ENCODE results near the gene TIMP2.

The TIMP2 gene

DNA sequence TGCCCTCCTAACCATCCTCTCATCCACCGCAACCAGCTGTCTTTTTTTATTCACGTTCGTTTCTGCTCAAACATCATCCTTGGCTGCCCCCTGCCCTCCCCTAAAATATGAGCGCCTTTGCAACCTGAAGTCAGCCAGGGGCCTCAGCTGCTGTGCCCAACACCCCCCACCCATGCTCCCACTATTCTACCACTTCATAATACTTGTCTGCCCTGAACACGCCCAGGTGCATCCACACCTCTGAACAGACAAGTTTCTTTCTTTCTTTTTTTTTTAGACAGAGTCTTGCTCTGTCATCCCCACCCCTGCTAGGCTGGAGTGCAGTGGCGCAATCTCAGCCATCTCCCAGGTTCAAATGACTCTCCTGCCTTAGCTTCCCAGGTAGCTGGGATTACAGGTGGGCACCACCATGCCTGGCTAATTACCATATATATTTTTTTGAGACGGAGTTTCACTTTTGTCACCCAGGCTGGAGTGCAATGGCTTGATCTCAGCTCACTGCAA, 49.0 kb downstream of the TIMP2 start:
- TF ChIP-seq, protein P1, sequence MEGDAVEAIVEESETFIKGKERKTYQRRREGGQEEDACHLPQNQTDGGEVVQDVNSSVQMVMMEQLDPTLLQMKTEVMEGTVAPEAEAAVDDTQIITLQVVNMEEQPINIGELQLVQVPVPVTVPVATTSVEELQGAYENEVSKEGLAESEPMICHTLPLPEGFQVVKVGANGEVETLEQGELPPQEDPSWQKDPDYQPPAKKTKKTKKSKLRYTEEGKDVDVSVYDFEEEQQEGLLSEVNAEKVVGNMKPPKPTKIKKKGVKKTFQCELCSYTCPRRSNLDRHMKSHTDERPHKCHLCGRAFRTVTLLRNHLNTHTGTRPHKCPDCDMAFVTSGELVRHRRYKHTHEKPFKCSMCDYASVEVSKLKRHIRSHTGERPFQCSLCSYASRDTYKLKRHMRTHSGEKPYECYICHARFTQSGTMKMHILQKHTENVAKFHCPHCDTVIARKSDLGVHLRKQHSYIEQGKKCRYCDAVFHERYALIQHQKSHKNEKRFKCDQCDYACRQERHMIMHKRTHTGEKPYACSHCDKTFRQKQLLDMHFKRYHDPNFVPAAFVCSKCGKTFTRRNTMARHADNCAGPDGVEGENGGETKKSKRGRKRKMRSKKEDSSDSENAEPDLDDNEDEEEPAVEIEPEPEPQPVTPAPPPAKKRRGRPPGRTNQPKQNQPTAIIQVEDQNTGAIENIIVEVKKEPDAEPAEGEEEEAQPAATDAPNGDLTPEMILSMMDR (IDR thresholded peaks at IDR 0.05; ENCODE audit: insufficient read depth, low read length, missing control alignments) = no peak
- no peak for DNase-seq (ENCODE audit: low read depth, low spot score)
- ChIA-PET POLR2A (interaction anchor here (0.6 to 0.7 kb wide), 2 partner anchors 11 to 43 kb away, joined by 3 read pairs; no protein-coding TSS in a partner anchor), CTCF (interaction anchor here (0.7 to 4.9 kb wide), 5 partner anchors 8 to 170 kb away, joined by 3 to 53 read pairs (median 6); no protein-coding TSS in a partner anchor)
- no peak overlapping the region for H3K4me3 ChIP-seq (ENCODE audit: low read depth, low read length)

DNA sequence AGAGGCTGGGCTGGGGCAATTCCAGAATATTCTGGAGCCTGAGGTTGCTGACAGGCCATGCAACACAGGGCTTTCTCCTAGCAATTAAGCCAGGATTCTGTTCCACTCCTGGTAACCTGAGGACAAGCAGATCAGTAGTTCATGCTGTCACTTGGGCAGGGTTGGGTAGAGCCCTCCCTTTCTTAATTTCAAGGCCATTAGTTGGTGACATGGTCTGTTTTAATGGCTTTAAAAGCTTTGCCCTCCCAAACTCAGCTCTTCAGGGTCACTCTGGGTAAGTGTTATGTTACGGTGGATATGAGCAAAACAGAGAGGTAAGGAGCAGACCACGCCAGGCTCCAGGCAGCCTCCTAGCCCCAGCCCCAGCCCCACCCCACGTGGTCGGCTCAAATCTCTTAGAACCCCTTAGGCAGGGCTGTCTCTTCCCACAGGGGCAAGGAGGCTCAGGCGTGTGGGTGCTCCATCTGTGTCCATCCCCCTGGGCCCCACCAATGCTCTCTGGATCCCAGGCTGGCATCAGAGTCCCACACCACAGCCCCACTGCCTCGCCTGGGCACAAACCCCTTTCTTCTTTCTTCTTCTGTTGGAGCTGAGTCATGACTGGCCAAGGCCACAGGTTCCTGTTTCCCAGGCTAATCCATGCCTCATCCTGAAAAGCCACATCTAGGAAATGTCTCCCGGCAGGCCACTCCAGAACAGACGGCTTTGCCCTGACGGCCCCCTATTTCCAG, 49.7 kb downstream of the TIMP2 start:
- TF ChIP-seq, protein P1 (IDR thresholded peaks at IDR 0.05; ENCODE audit: insufficient read depth, low read length, missing control alignments) = no peak
- POLR2A ChIA-PET = interaction anchor here (0.6 to 0.7 kb wide), 2 partner anchors 11 to 43 kb away, joined by 3 read pairs; no protein-coding TSS in a partner anchor
- CTCF ChIA-PET = interaction anchor here (0.7 to 4.9 kb wide), 4 partner anchors 9 to 170 kb away, joined by 3 to 53 read pairs (median 6); no protein-coding TSS in a partner anchor
- DNase-seq (ENCODE audit: low read depth, low spot score) = no peak
- H3K4me3 ChIP-seq (ENCODE audit: low read depth, low read length) = no peak overlapping the region

GRCh38 chr17:78873519-78874340, 51.5 kb downstream of the TIMP2 start:
- DNase-seq (ENCODE audit: low read depth, low spot score) = no peak
- ChIA-PET POLR2A (interaction anchor here (0.8 kb wide), 1 partner anchor 11 kb away, joined by 4 read pairs; no protein-coding TSS in a partner anchor), CTCF (interaction anchor here (4.9 kb wide), 1 partner anchor 8 kb away, joined by 53 read pairs; no protein-coding TSS in a partner anchor)
- H3K4me3 ChIP-seq (ENCODE audit: low read depth, low read length) = no peak overlapping the region
- TF ChIP-seq, protein P1 (IDR thresholded peaks at IDR 0.05; ENCODE audit: insufficient read depth, low read length, missing control alignments) = no peak

DNA sequence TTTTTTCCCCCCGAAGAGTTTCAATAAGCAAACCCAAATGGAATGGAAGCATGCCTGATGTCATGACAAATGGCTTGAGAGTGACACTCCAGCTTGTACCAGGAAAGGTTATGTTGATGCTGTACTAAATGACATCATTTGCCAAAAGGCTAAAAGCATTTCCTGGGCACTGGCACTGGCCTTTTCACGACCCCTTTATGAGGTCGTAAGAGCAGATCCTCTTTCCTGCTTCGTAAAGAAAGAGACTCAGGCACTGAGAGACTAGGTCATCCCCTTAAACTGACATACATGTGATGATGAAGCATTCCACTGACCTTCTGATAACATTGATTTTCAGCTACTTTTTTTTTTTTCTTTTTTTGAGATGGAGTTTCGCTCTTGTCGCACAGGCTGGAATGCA, 52.7 kb downstream of the TIMP2 start:
- ChIA-PET CTCF (interaction anchor here (0.6 to 2.1 kb wide), 3 partner anchors 10 to 99 kb away, joined by 3 to 9 read pairs (median 3); no protein-coding TSS in a partner anchor), POLR2A (interaction anchor here (0.8 kb wide), 1 partner anchor 17 kb away, joined by 5 read pairs; no protein-coding TSS in a partner anchor)
- no peak overlapping the region for H3K4me3 ChIP-seq (ENCODE audit: low read depth, low read length)
- no peak for DNase-seq (ENCODE audit: low read depth, low spot score)
- TF ChIP-seq, protein P1 (IDR thresholded peaks at IDR 0.05; ENCODE audit: insufficient read depth, low read length, missing control alignments) = no peak

- CTCF ChIA-PET = no interaction called here
- TF ChIP-seq, protein P1 (IDR thresholded peaks at IDR 0.05; ENCODE audit: insufficient read depth, low read length, missing control alignments) = no peak
- POLR2A ChIA-PET = no interaction called here
- H3K4me3 ChIP-seq (ENCODE audit: low read depth, low read length) = no peak overlapping the region
- DNase-seq (ENCODE audit: low read depth, low spot score) = no peak
Measured at GRCh38 chr17:78870621-78871020, 54.6 kb downstream of the TIMP2 start.

Data from AG04449 (cell line).